A673 (cell line): Measurements from ENCODE around the gene TOM1.

ENCODE experiments used
- EZH2 ChIP-seq: fragments of 200-600 bp; sonication (generic); IDR thresholded peaks from 2 replicates; pipeline ENCODE4 v1.6.1; 2017; ENCODE audit warnings: borderline replicate concordance, low read depth, mild to moderate bottlenecking, mixed read lengths, antibody characterized with exemption, low read length; ENCODE audit not compliant: poor library complexity, severe bottlenecking
- TF ChIP-seq, protein P1 (sequence below): fragments of 300-800, 200-600 bp; sonication (generic); conservative IDR thresholded peaks from 2 replicates; pipeline ENCODE4 v1.5.1; 2017; ENCODE audit warnings: low read depth, mild to moderate bottlenecking, antibody characterized with exemption, low read length, moderate library complexity, mixed read lengths

DNA sequence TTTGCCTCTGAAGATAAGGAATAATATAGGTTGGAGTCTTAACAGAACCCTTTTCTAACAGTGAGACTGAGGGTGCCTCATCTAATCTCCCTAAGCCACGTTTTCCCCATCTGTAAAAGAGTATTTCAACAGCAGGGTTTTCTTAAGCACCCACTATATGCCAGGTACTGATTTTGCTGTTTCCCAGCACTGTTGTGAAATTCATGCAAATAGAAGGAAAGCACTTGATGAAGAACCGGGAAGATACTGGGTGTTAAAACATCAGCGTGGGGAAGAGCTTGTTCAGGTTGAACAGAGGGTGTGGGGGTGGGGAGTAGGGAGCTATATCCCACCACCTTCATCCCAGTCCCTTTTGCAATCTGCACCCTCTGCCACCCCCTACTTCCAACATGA lies 84.0 kb downstream of the TOM1 start:
- TF ChIP-seq, protein P1, sequence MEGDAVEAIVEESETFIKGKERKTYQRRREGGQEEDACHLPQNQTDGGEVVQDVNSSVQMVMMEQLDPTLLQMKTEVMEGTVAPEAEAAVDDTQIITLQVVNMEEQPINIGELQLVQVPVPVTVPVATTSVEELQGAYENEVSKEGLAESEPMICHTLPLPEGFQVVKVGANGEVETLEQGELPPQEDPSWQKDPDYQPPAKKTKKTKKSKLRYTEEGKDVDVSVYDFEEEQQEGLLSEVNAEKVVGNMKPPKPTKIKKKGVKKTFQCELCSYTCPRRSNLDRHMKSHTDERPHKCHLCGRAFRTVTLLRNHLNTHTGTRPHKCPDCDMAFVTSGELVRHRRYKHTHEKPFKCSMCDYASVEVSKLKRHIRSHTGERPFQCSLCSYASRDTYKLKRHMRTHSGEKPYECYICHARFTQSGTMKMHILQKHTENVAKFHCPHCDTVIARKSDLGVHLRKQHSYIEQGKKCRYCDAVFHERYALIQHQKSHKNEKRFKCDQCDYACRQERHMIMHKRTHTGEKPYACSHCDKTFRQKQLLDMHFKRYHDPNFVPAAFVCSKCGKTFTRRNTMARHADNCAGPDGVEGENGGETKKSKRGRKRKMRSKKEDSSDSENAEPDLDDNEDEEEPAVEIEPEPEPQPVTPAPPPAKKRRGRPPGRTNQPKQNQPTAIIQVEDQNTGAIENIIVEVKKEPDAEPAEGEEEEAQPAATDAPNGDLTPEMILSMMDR, result no peak
- TF ChIP-seq EZH2, result no peak
